ENCODE data around the gene PSMD1. TPM values are rescaled to one million over a fixed set of nuclear protein-coding genes. Genes with fewer than 3 reads are reported as not detected.

Gene PSMD1
- polyA plus RNA-seq, 1 donor = 58.7 TPM

Other genes starting within 250 kb of the PSMD1 start
- 321 TPM for gene ITM2C, start 191.9 kb upstream of the PSMD1 start, polyA plus RNA-seq
- 0.63 TPM for gene GPR55, start 131.6 kb upstream of the PSMD1 start, polyA plus RNA-seq
- gene SPATA3, start 60.7 kb upstream of the PSMD1 start, polyA plus RNA-seq = not detected
- 42.0 TPM for gene C2orf72, start 19.3 kb upstream of the PSMD1 start, polyA plus RNA-seq
- gene HTR2B, start 68.2 kb downstream of the PSMD1 start, polyA plus RNA-seq = 6.7 TPM
- gene ARMC9, start 141.8 kb downstream of the PSMD1 start, polyA plus RNA-seq = 14.4 TPM

Measured in large intestine (tissue), 1 donor.